Spleen (tissue), 7 donors: ENCODE results near the gene GNPAT.

Experiments
- POLR2A ChIP-seq, 3 donors: fragments of 450-650 bp; IDR thresholded peaks; one replicate each; pipeline ENCODE4 v1.5.1; 2017; ENCODE audit warnings: antibody characterized with exemption in 3 of 3, mild to moderate bottlenecking in 1 of 3
- POLR2AphosphoS5 ChIP-seq, 3 donors: sonication (generic); formaldehyde crosslinking; IDR thresholded peaks; one replicate each; pipeline ENCODE4 v1.5.1; 2017; ENCODE audit warnings: antibody characterized with exemption in 3 of 3
- TF ChIP-seq, protein P1 (sequence below), 11 experiments: fragments of 200-600 bp in 7 of 11; fragments of 450-650 bp in 4 of 11; sonication (generic) in 4 of 11; IDR thresholded peaks in 8 of 11; conservative IDR thresholded peaks in 3 of 11; 1 replicate in 7 of 11; 2 replicates in 4 of 11; pipeline versions ENCODE4 v1.4.0 to v1.8.0; 2016 to 2021; ENCODE audit warnings: antibody characterized with exemption in 11 of 11, inconsistent platforms in 4 of 11, mild to moderate bottlenecking in 1 of 11
- donor health status: DM: no; HTN: no; CAD: no; lungs with moderate emphysema.
- donor health status: DM: no; HTN: no; CAD: no.
- donor health status: DM: no; HTN: no; CAD: no.

DNA sequence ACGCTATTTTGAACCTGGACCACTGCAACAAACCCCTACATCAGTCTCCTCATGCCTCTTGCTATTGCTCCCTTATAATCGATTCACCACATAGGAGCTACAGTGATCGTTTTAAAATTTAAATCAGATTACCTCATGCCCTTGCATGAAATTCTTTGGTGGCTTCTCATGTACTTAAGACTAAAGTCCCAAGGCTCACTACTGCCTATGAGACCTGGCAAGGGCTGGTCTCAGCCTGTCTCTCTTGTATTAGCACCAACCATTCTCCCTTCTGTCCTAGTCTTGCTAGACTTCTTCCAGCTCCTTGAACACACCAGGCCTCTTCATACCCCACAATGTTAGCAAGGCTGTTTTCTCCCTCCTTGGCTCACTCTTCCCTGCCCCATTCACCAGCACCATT is 6.5 kb upstream of the GNPAT start:
- TF ChIP-seq, protein P1, sequence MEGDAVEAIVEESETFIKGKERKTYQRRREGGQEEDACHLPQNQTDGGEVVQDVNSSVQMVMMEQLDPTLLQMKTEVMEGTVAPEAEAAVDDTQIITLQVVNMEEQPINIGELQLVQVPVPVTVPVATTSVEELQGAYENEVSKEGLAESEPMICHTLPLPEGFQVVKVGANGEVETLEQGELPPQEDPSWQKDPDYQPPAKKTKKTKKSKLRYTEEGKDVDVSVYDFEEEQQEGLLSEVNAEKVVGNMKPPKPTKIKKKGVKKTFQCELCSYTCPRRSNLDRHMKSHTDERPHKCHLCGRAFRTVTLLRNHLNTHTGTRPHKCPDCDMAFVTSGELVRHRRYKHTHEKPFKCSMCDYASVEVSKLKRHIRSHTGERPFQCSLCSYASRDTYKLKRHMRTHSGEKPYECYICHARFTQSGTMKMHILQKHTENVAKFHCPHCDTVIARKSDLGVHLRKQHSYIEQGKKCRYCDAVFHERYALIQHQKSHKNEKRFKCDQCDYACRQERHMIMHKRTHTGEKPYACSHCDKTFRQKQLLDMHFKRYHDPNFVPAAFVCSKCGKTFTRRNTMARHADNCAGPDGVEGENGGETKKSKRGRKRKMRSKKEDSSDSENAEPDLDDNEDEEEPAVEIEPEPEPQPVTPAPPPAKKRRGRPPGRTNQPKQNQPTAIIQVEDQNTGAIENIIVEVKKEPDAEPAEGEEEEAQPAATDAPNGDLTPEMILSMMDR (IDR thresholded peaks at IDR 0.05 in 8 of 11, conservative IDR thresholded peaks at IDR 0.05 in 3 of 11), result no peak
- TF ChIP-seq POLR2A (IDR thresholded peaks at IDR 0.05) (no peak), POLR2AphosphoS5 (IDR thresholded peaks at IDR 0.05) (no peak)
